Endodermal cell (in vitro differentiated cells): Measurements from ENCODE around the gene PHF23. TPM values are rescaled to one million over a fixed set of nuclear protein-coding genes. Genes with fewer than 3 reads are reported as not detected.

Experiments used
- DNase-seq: peaks from one replicate; pipeline ENCODE4 v3.0.0-alpha.2; 2017
- H3K27ac ChIP-seq: 2 replicates; pipeline ENCODE4 v1.5.1; 2013; ENCODE audit warnings: mild to moderate bottlenecking, low read depth, low read length, moderate library complexity
- H3K27me3 ChIP-seq: 2 replicates; pipeline ENCODE4 v1.6.1; 2013; ENCODE audit warnings: mild to moderate bottlenecking, low read length, moderate library complexity; ENCODE audit not compliant: insufficient read depth, control insufficient read depth, poor library complexity, severe bottlenecking
- H3K36me3 ChIP-seq: 2 replicates; pipeline ENCODE4 v1.7.0; 2013; ENCODE audit warnings: mild to moderate bottlenecking, low read length, moderate library complexity; ENCODE audit not compliant: control insufficient read depth, insufficient read depth
- H3K4me1 ChIP-seq: one replicate; pipeline ENCODE4 v1.7.0; 2013; ENCODE audit warnings: low read length; ENCODE audit not compliant: control insufficient read depth, insufficient read depth
- H3K4me3 ChIP-seq: 2 replicates; pipeline ENCODE4 v1.5.1; 2013; ENCODE audit warnings: mild to moderate bottlenecking, low read length, moderate library complexity
- H3K9ac ChIP-seq: 2 replicates; pipeline ENCODE4 v1.6.1; 2013; ENCODE audit warnings: mild to moderate bottlenecking, low read length, moderate library complexity; ENCODE audit not compliant: poor library complexity, severe bottlenecking; ENCODE audit errors: extremely low read depth
- H3K9me3 ChIP-seq: 2 replicates; pipeline ENCODE4 v1.6.1; 2013; ENCODE audit warnings: mild to moderate bottlenecking, low read length, moderate library complexity; ENCODE audit not compliant: control insufficient read depth
- H3K27ac Mint-ChIP-seq: 2 replicates; pipeline ENCODE4 v1.8.0; 2020; ENCODE audit warnings: mixed read lengths
- H3K27me3 Mint-ChIP-seq: 2 replicates; pipeline ENCODE4 v1.8.0; 2021; ENCODE audit warnings: mild to moderate bottlenecking, mixed read lengths; ENCODE audit not compliant: insufficient read depth
- H3K36me3 Mint-ChIP-seq: 2 replicates; pipeline ENCODE4 v1.8.0; 2020; ENCODE audit warnings: low read depth, mixed read lengths
- H3K4me1 Mint-ChIP-seq: 2 replicates; pipeline ENCODE4 v1.8.0; 2020; ENCODE audit warnings: mixed read lengths
- H3K4me3 Mint-ChIP-seq: 2 replicates; pipeline ENCODE4 v1.8.0; 2020; ENCODE audit warnings: mild to moderate bottlenecking, moderate library complexity, mixed read lengths
- H3K9me3 Mint-ChIP-seq: 2 replicates; pipeline ENCODE4 v1.8.0; 2020; ENCODE audit warnings: mild to moderate bottlenecking, mixed read lengths
- CTCF ChIP-seq: fragments of 200-600 bp; sonication (generic); conservative IDR thresholded peaks from 2 replicates; pipeline ENCODE4 v1.5.0; 2021; ENCODE audit warnings: antibody characterized with exemption, mild to moderate bottlenecking
- WGBS, 2 experiments: methylation state at CpG; one replicate each; pipeline versions ENCODE4 v1.1.5 to v1.1.7; 2013; ENCODE audit warnings: missing lambda C conversion rate in 2 of 2, mixed read lengths in 1 of 2; ENCODE audit not compliant: insufficient coverage in 1 of 2, insufficient read length in 1 of 2; 5-methylcytosine and 5-hydroxymethylcytosine counted together
- total RNA-seq, 2 donors: library from RNA; stranded (reverse); fragmentation: NEBNext Ultra II Directional in 1 of 2; extraction: Animal tissue kit (Norgen Biotek cat#: 25700) in 1 of 2; gene quantifications; 2 replicates in 1 of 2; 3 replicates in 1 of 2; pipeline ENCODE4 v1.2.1, GENCODE V29; 2021

PHF23 gene
- total RNA-seq, 2 donors from 2014 or later, result 67.3 to 71.6 TPM

- no peak for TF ChIP-seq CTCF
- peaks cover 3% of the 10 kb centered on the region for H3K4me1 ChIP-seq
- Mint-ChIP-seq H3K4me1 (peaks cover 12% of the 10 kb centered on the region), H3K4me3 (no peak overlapping the region), H3K27ac (no peak overlapping the region), H3K9me3 (no peaks in the 10 kb centered on the region), H3K27me3 (no peaks in the 10 kb centered on the region), H3K36me3 (peaks cover 63% of the 10 kb centered on the region)
- no peaks in the 10 kb centered on the region for H3K9me3 ChIP-seq
- 95% methylated on average over 11 to 14 of the region's 14 CpGs for WGBS, 2 experiments
- no peak overlapping the region for H3K27ac ChIP-seq
- peaks cover 59% of the 10 kb centered on the region for H3K36me3 ChIP-seq
- H3K27me3 ChIP-seq, result no peaks in the 10 kb centered on the region
- no peak for DNase-seq
- no peak overlapping the region for H3K9ac ChIP-seq
- no peak overlapping the region for H3K4me3 ChIP-seq
Observed at GRCh38 chr17:7228920-7229319, 10.3 kb downstream of the PHF23 start.

GRCh38 chr17:7226721-7227710, 12.2 kb downstream of the PHF23 start:
- H3K27ac ChIP-seq, result no peak overlapping the region
- H3K9me3 ChIP-seq, result no peaks in the 10 kb centered on the region
- Mint-ChIP-seq H3K27ac (no peak overlapping the region), H3K4me1 (peaks cover 3% of the 10 kb centered on the region), H3K27me3 (no peaks in the 10 kb centered on the region), H3K36me3 (peaks cover 76% of the 10 kb centered on the region), H3K9me3 (no peaks in the 10 kb centered on the region), H3K4me3 (no peak overlapping the region)
- no peak overlapping the region for H3K4me3 ChIP-seq
- peaks cover 3% of the 10 kb centered on the region for H3K4me1 ChIP-seq
- DNase-seq, result no peak
- H3K27me3 ChIP-seq, result no peaks in the 10 kb centered on the region
- 96% methylated on average over 26 to 31 of the region's 31 CpGs for WGBS, 2 experiments
- TF ChIP-seq CTCF, result no peak
- H3K9ac ChIP-seq, result no peak overlapping the region
- H3K36me3 ChIP-seq, result peaks cover 79% of the 10 kb centered on the region

GRCh38 chr17:7225711-7226331, 13.4 kb downstream of the PHF23 start:
- H3K27me3 ChIP-seq, result no peaks in the 10 kb centered on the region
- Mint-ChIP-seq H3K9me3 (no peaks in the 10 kb centered on the region), H3K4me1 (peaks cover 5% of the 10 kb centered on the region), H3K27ac (no peak overlapping the region), H3K36me3 (peaks cover 81% of the 10 kb centered on the region), H3K4me3 (no peak overlapping the region), H3K27me3 (no peaks in the 10 kb centered on the region)
- H3K9ac ChIP-seq, result no peak overlapping the region
- peaks cover 84% of the 10 kb centered on the region for H3K36me3 ChIP-seq
- no peak overlapping the region for H3K4me3 ChIP-seq
- H3K9me3 ChIP-seq, result no peaks in the 10 kb centered on the region
- WGBS, 2 experiments, result 94% methylated on average over 20 of the region's 21 CpGs; no CpG with 5 or more reads in 1 of the 2 experiments
- no peak overlapping the region for H3K27ac ChIP-seq
- TF ChIP-seq CTCF, result no peak
- no peak for DNase-seq
- H3K4me1 ChIP-seq, result peaks cover 5% of the 10 kb centered on the region
